Amygdala (tissue), 56 donors: ENCODE data around the gene MAP3K5.
A peak's percentile ranks its signal among the peaks of the same experiment; 100 is the strongest.

Source experiments
- DNase-seq, 56 donors: peaks; one replicate each; lab custom pipeline; 2025; lab: John Stamatoyannopoulos, UW

The MAP3K5 gene

GRCh38 chr6:136616527-136616926 is 175.8 kb downstream of the MAP3K5 start:
- DNase-seq: no peak

- DNase-seq: no peak
Observed at GRCh38 chr6:136614994-136615393, 177.3 kb downstream of the MAP3K5 start.

GRCh38 chr6:136614350-136614749 is 177.9 kb downstream of the MAP3K5 start:
- no peak for DNase-seq

GRCh38 chr6:136613477-136613876 is 178.8 kb downstream of the MAP3K5 start:
- DNase-seq: no peak

GRCh38 chr6:136612666-136613389 is 179.4 kb downstream of the MAP3K5 start:
- DNase-seq: no peak

- no peak for DNase-seq
Observed at GRCh38 chr6:136611746-136612145, 180.5 kb downstream of the MAP3K5 start.

- DNase-seq: no peak
Observed at GRCh38 chr6:136611133-136611532, 181.1 kb downstream of the MAP3K5 start.

GRCh38 chr6:136609873-136610706 is 182.2 kb downstream of the MAP3K5 start:
- DNase-seq: peak in 1 of 56 donors; percentile 7

- DNase-seq: no peak
Observed at GRCh38 chr6:136608991-136609390, 183.3 kb downstream of the MAP3K5 start.

GRCh38 chr6:136607932-136608772 is 184.1 kb downstream of the MAP3K5 start:
- peak in 28 of 56 donors; percentile 1 to 74 (median 16) for DNase-seq

- DNase-seq: no peak
Observed at GRCh38 chr6:136607204-136607931, 184.9 kb downstream of the MAP3K5 start.

- DNase-seq: no peak
Observed at GRCh38 chr6:136604928-136605510, 187.3 kb downstream of the MAP3K5 start.

- DNase-seq: no peak
Observed at GRCh38 chr6:136604328-136604825, 187.9 kb downstream of the MAP3K5 start.

- no peak for DNase-seq
Observed at GRCh38 chr6:136600818-136601217, 191.5 kb downstream of the MAP3K5 start.

GRCh38 chr6:136599329-136600011 is 192.8 kb downstream of the MAP3K5 start:
- DNase-seq: no peak

GRCh38 chr6:136598048-136598447 is 194.2 kb downstream of the MAP3K5 start:
- no peak for DNase-seq

- no peak for DNase-seq
Observed at GRCh38 chr6:136594671-136595070, 197.6 kb downstream of the MAP3K5 start.

- peak in 1 of 56 donors; percentile 26 for DNase-seq
Observed at GRCh38 chr6:136593748-136594490, 198.4 kb downstream of the MAP3K5 start.
